HepG2 (cell line): ENCODE results near the gene SKP1. TPM values are rescaled to one million over a fixed set of nuclear protein-coding genes. Genes with fewer than 3 reads are reported as not detected.

Experiments
- ARID3A ChIP-seq: IDR thresholded peaks from 2 replicates; pipeline ENCODE4 v1.6.1; 2012; ENCODE audit warnings: low read depth, low read length, improper control_type of control experiment
- BHLHE40 ChIP-seq: IDR thresholded peaks from 2 replicates; pipeline ENCODE4 v1.6.1; 2011; ENCODE audit warnings: low read length, improper control_type of control experiment
- CENPBD1 ChIP-seq: sonication (generic); formaldehyde crosslinking; IDR thresholded peaks from 2 replicates; pipeline ENCODE4 v1.8.0; 2022; ENCODE audit warnings: missing genetic modification reagents, low read depth, mild to moderate bottlenecking, borderline replicate concordance
- ETV5 ChIP-seq: IDR thresholded peaks from 2 replicates; pipeline ENCODE4 v1.6.1; 2018; ENCODE audit warnings: missing biosample characterization, missing genetic modification reagents, inconsistent platforms, borderline replicate concordance
- KDM5B ChIP-seq: sonication (generic); formaldehyde crosslinking; IDR thresholded peaks from 2 replicates; pipeline ENCODE4 v1.4.0; 2020; ENCODE audit warnings: missing genetic modification reagents, mild to moderate bottlenecking, borderline replicate concordance
- KLF13 ChIP-seq: sonication (generic); formaldehyde crosslinking; IDR thresholded peaks from 2 replicates; pipeline ENCODE4 v1.4.0; 2020; ENCODE audit warnings: mild to moderate bottlenecking, missing genetic modification reagents
- RFX5 ChIP-seq: IDR thresholded peaks from 2 replicates; pipeline ENCODE4 v1.6.1; 2011; ENCODE audit warnings: low read depth, low read length, improper control_type of control experiment
- RFXAP ChIP-seq: sonication (generic); formaldehyde crosslinking; IDR thresholded peaks from 2 replicates; pipeline ENCODE4 v1.4.0; 2020; ENCODE audit warnings: missing genetic modification reagents, borderline replicate concordance
- RXRB ChIP-seq: IDR thresholded peaks from 2 replicates; pipeline ENCODE4 v1.6.1; 2016; ENCODE audit warnings: borderline replicate concordance, missing genetic modification reagents, missing compliant biosample characterization
- SALL1 ChIP-seq: sonication (generic); formaldehyde crosslinking; IDR thresholded peaks from 2 replicates; pipeline ENCODE4 v1.8.0; 2022; ENCODE audit warnings: mild to moderate bottlenecking, missing genetic modification reagents
- SKIL ChIP-seq: sonication (generic); formaldehyde crosslinking; IDR thresholded peaks from 2 replicates; pipeline ENCODE4 v1.8.0; 2022; ENCODE audit warnings: missing genetic modification reagents, mild to moderate bottlenecking, moderate library complexity, borderline replicate concordance
- SNAPC5 ChIP-seq: sonication (generic); formaldehyde crosslinking; IDR thresholded peaks from 2 replicates; pipeline ENCODE4 v1.8.1; 2023; ENCODE audit warnings: mild to moderate bottlenecking, missing genetic modification reagents, borderline replicate concordance
- SRSF1 ChIP-seq: fragments of 200-400 bp; formaldehyde crosslinking; optimal IDR thresholded peaks from 2 replicates; pipeline ENCODE3; 2017; ENCODE audit warnings: mild to moderate bottlenecking, low read depth, low read length, moderate library complexity
- TEAD2 ChIP-seq: sonication (generic); formaldehyde crosslinking; IDR thresholded peaks from 2 replicates; pipeline ENCODE4 v1.9.0; 2021; ENCODE audit warnings: missing genetic modification reagents
- TOPORS ChIP-seq: sonication (generic); formaldehyde crosslinking; IDR thresholded peaks from 2 replicates; pipeline ENCODE4 v1.8.0; 2023; ENCODE audit warnings: mild to moderate bottlenecking, missing genetic modification reagents
- ZNF275 ChIP-seq: sonication (generic); formaldehyde crosslinking; IDR thresholded peaks from 2 replicates; pipeline ENCODE4 v1.8.0; 2022; ENCODE audit warnings: missing genetic modification reagents, mild to moderate bottlenecking, inconsistent platforms, borderline replicate concordance
- ZNF432 ChIP-seq: sonication (generic); formaldehyde crosslinking; IDR thresholded peaks from 2 replicates; pipeline ENCODE4 v1.5.0; 2020; ENCODE audit warnings: missing genetic modification reagents, mild to moderate bottlenecking, borderline replicate concordance
- ZNF547 ChIP-seq: sonication (generic); formaldehyde crosslinking; IDR thresholded peaks from 2 replicates; pipeline ENCODE4 v1.5.1; 2020; ENCODE audit warnings: mild to moderate bottlenecking, missing genetic modification reagents
- ZNF775 ChIP-seq: sonication (generic); formaldehyde crosslinking; IDR thresholded peaks from 2 replicates; pipeline ENCODE4 v1.4.0; 2020; ENCODE audit warnings: missing genetic modification reagents, mild to moderate bottlenecking, moderate library complexity, borderline replicate concordance
- polyA plus RNA-seq, 8 experiments: library from polyadenylated mRNA; depleted of rRNA in 3 of 8; stranded (reverse) in 7 of 8; unstranded in 1 of 8; fragments of >200 nt; fragmentation: Illumina TruSeq in 4 of 8; extraction: Trizol in 4 of 8; gene quantifications; 2 replicates each; pipeline versions ENCODE4 v1.2.1 to v1.2.3, GENCODE V29; 2011 to 2016; ENCODE audit warnings: low read depth in 4 of 8, missing spikeins in 1 of 8, mixed read lengths in 1 of 8; ENCODE audit not compliant: insufficient read depth in 1 of 8
- total RNA-seq, 5 experiments: library from RNA; depleted of rRNA; stranded (reverse); fragments of >200 nt; fragmentation: Illumina TruSeq; extraction: Trizol; gene quantifications; 2 replicates each; pipeline ENCODE4 v1.2.3, GENCODE V29; 2016; ENCODE audit warnings: low read depth in 1 of 5

Gene SKP1
- total and polyA plus RNA-seq, 2 of the 13 experiments (the other 11 are each of a cell fraction or from before 2014, with no cell fraction given): 134 to 340 TPM

- TF ChIP-seq ZNF432 (CRISPR knock-in tag): no peak
- no peak for TF ChIP-seq RXRB (CRISPR knock-in tag)
- TF ChIP-seq SKIL (CRISPR knock-in tag): no peak
- TF ChIP-seq RFXAP (CRISPR knock-in tag): no peak
- TF ChIP-seq CENPBD1 (CRISPR knock-in tag): no peak
- TF ChIP-seq TOPORS: no peak
- no peak for TF ChIP-seq ZNF775 (CRISPR knock-in tag)
- no peak for TF ChIP-seq RFX5
- no peak for TF ChIP-seq ARID3A
- TF ChIP-seq BHLHE40: no peak
- no peak for TF ChIP-seq SNAPC5 (CRISPR knock-in tag)
- no peak for TF ChIP-seq TEAD2 (CRISPR knock-in tag)
- TF ChIP-seq KLF13 (CRISPR knock-in tag): no peak
- no peak for TF ChIP-seq SRSF1
- TF ChIP-seq KDM5B: peak; percentile 82
- TF ChIP-seq ZNF547 (CRISPR knock-in tag): no peak
- no peak for TF ChIP-seq ETV5 (CRISPR knock-in tag)
- TF ChIP-seq ZNF275 (CRISPR knock-in tag): no peak
- peak; percentile 65 for TF ChIP-seq SALL1 (CRISPR knock-in tag)
Observed at GRCh38 chr5:134224888-134225779, 48.4 kb upstream of the SKP1 start (continued).
